Measurements from ENCODE around the gene DROSHA.
"Not testable (repeated sequence)": the region's sequence is repeated elsewhere in the genome, so short reads cannot be mapped to it uniquely, and the experiment has no call there.

Gene DROSHA

GRCh38 chr5:31551878-31552277, 20.0 kb upstream of the DROSHA start:
- TF ChIP-seq ZFX (IDR thresholded peaks at IDR 0.05) (no peak), CTCF (conservative IDR thresholded peaks at IDR 0.05) (peak; percentile 45)
- H3K27ac ChIP-seq: no peak overlapping the region

- not testable (repeated sequence) for H3K27ac ChIP-seq
Measured at GRCh38 chr5:31549114-31549513, 17.2 kb upstream of the DROSHA start.

GRCh38 chr5:31537851-31538250, 6.0 kb upstream of the DROSHA start:
- H3K27ac ChIP-seq: no peak overlapping the region
- TF ChIP-seq ZFX (IDR thresholded peaks at IDR 0.05) (no peak), CTCF (conservative IDR thresholded peaks at IDR 0.05) (no peak)

GRCh38 chr5:31537349-31537748, 5.5 kb upstream of the DROSHA start:
- no peak overlapping the region for H3K27ac ChIP-seq
- TF ChIP-seq ZFX (IDR thresholded peaks at IDR 0.05): no peak
- no peak for TF ChIP-seq CTCF (conservative IDR thresholded peaks at IDR 0.05)

GRCh38 chr5:31536873-31537272, 5.0 kb upstream of the DROSHA start:
- TF ChIP-seq ZFX (IDR thresholded peaks at IDR 0.05) (no peak), CTCF (conservative IDR thresholded peaks at IDR 0.05) (no peak)
- no peak overlapping the region for H3K27ac ChIP-seq

- TF ChIP-seq ZFX (IDR thresholded peaks at IDR 0.05) (no peak), CTCF (conservative IDR thresholded peaks at IDR 0.05) (no peak)
- H3K27ac ChIP-seq: no peak overlapping the region
Measured at GRCh38 chr5:31534527-31535046, 2.7 kb upstream of the DROSHA start.

- peak overlapping the region; percentile 80 for H3K27ac ChIP-seq
- TF ChIP-seq ZFX (IDR thresholded peaks at IDR 0.05): no peak
Measured at GRCh38 chr5:31531543-31531887, 378 bp downstream of the DROSHA start.

- peak overlapping the region; percentile 80; the same call in 1 of the 2 replicates for H3K27ac ChIP-seq
- no peak for TF ChIP-seq CTCF (conservative IDR thresholded peaks at IDR 0.05)
- no peak for TF ChIP-seq ZFX (IDR thresholded peaks at IDR 0.05)
Measured at GRCh38 chr5:31530541-31531265, 1.2 kb downstream of the DROSHA start.

Measured in C4-2B (cell line).